GM19463 (cell line): ENCODE measurements around the gene GABBR2.

ENCODE experiments used
- ATAC-seq: cut with Tn5 transposase; IDR thresholded peaks from one replicate; pipeline ENCODE4 v1.9.1; 2021; ENCODE audit warnings: mild to moderate bottlenecking, moderate library complexity; ENCODE audit not compliant: unreplicated experiment

GABBR2 gene

GRCh38 chr9:98637381-98637780 lies 71.4 kb downstream of the GABBR2 start:
- ATAC-seq = no peak

GRCh38 chr9:98635374-98635773 lies 73.4 kb downstream of the GABBR2 start:
- ATAC-seq = no peak

- ATAC-seq = no peak
These were observed 73.9 kb downstream of the GABBR2 start for GRCh38 chr9:98634685-98635336.

GRCh38 chr9:98632839-98633238 lies 75.9 kb downstream of the GABBR2 start:
- ATAC-seq = no peak

GRCh38 chr9:98627296-98627695 lies 81.4 kb downstream of the GABBR2 start:
- ATAC-seq = no peak

GRCh38 chr9:98625728-98626127 lies 83.0 kb downstream of the GABBR2 start:
- no peak for ATAC-seq

- ATAC-seq = no peak
These were observed 88.9 kb downstream of the GABBR2 start for GRCh38 chr9:98619788-98620187.

GRCh38 chr9:98615633-98616032 lies 93.1 kb downstream of the GABBR2 start:
- ATAC-seq = no peak

- ATAC-seq = no peak
These were observed 93.8 kb downstream of the GABBR2 start for GRCh38 chr9:98614941-98615340.

- no peak for ATAC-seq
These were observed 96.5 kb downstream of the GABBR2 start for GRCh38 chr9:98612061-98612752.

- no peak for ATAC-seq
These were observed 97.4 kb downstream of the GABBR2 start for GRCh38 chr9:98611319-98611718.

- no peak for ATAC-seq
These were observed 98.0 kb downstream of the GABBR2 start for GRCh38 chr9:98610711-98611110.

GRCh38 chr9:98610211-98610610 lies 98.5 kb downstream of the GABBR2 start:
- ATAC-seq = no peak

GRCh38 chr9:98609646-98610045 lies 99.1 kb downstream of the GABBR2 start:
- ATAC-seq = no peak

- no peak for ATAC-seq
These were observed 100.9 kb downstream of the GABBR2 start for GRCh38 chr9:98607787-98608186.

GRCh38 chr9:98607152-98607551 lies 101.6 kb downstream of the GABBR2 start:
- ATAC-seq = no peak

- no peak for ATAC-seq
These were observed 102.0 kb downstream of the GABBR2 start for GRCh38 chr9:98606730-98607129.

GRCh38 chr9:98605116-98605515 lies 103.6 kb downstream of the GABBR2 start:
- ATAC-seq = no peak

GRCh38 chr9:98603821-98604383 lies 104.8 kb downstream of the GABBR2 start:
- ATAC-seq = no peak

GRCh38 chr9:98602839-98603500 lies 105.8 kb downstream of the GABBR2 start:
- no peak for ATAC-seq

GRCh38 chr9:98600631-98601030 lies 108.1 kb downstream of the GABBR2 start:
- no peak for ATAC-seq
